Transverse colon (tissue), 4 donors: ENCODE measurements around the gene C1QB. TPM values are rescaled to one million over a fixed set of nuclear protein-coding genes. Genes with fewer than 3 reads are reported as not detected.

Source experiments
- DNase-seq: peaks from one replicate; pipeline ENCODE4 v3.0.0-alpha.2; 2019
- H3K27ac ChIP-seq, 4 donors: fragments of 200-600 bp; sonication (generic); 2 replicates each; pipeline ENCODE4 v1.5.1; 2016 to 2018; ENCODE audit warnings: inconsistent platforms in 4 of 4
- H3K27me3 ChIP-seq: fragments of 200-600 bp; sonication (generic); 2 replicates; pipeline ENCODE4 v1.5.1; 2017; ENCODE audit warnings: inconsistent platforms
- H3K36me3 ChIP-seq, 4 donors: fragments of 200-600 bp; sonication (generic); 2 replicates each; pipeline ENCODE4 v1.5.1; 2017 to 2019; ENCODE audit warnings: inconsistent platforms in 4 of 4
- H3K4me1 ChIP-seq, 4 donors: fragments of 200-600 bp; sonication (generic); 2 replicates each; pipeline ENCODE4 v1.5.1; 2017 to 2020; ENCODE audit warnings: inconsistent platforms in 4 of 4
- H3K4me3 ChIP-seq, 4 donors: fragments of 200-600 bp; sonication (generic); 1 replicate in 1 of 4; 2 replicates in 3 of 4; pipeline versions ENCODE4 v1.5.1 to v1.6.1; 2017 to 2019; ENCODE audit warnings: inconsistent platforms in 4 of 4
- H3K9me3 ChIP-seq, 2 donors: fragments of 200-600 bp; sonication (generic); 2 replicates each; pipeline ENCODE4 v1.5.1; 2017 to 2019; ENCODE audit warnings: inconsistent platforms in 2 of 2
- CTCF ChIP-seq, 5 experiments: fragments of 200-600 bp in 3 of 5; fragments of 450-650 bp in 2 of 5; sonication (generic) in 3 of 5; IDR thresholded peaks; 1 replicate in 2 of 5; 2 replicates in 3 of 5; pipeline ENCODE4 v1.5.1; 2016 to 2017; ENCODE audit warnings: antibody characterized with exemption in 5 of 5, inconsistent platforms in 3 of 5, mild to moderate bottlenecking in 2 of 5, moderate library complexity in 1 of 5
- EP300 ChIP-seq: sonication (generic); formaldehyde crosslinking; IDR thresholded peaks from one replicate; pipeline ENCODE4 v1.6.1; 2017; ENCODE audit warnings: antibody characterized with exemption, low read depth
- POLR2A ChIP-seq: fragments of 450-650 bp; IDR thresholded peaks from one replicate; pipeline ENCODE4 v1.6.1; 2016; ENCODE audit warnings: antibody characterized with exemption, mild to moderate bottlenecking, moderate library complexity
- POLR2AphosphoS5 ChIP-seq, 3 donors: sonication (generic); formaldehyde crosslinking; IDR thresholded peaks; one replicate each; pipeline ENCODE4 v1.6.1; 2016; ENCODE audit warnings: antibody characterized with exemption in 3 of 3
- WGBS, 2 donors: methylation state at CpG; one replicate each; pipeline ENCODE4 v1.1.5; 2018; ENCODE audit warnings: low coverage in 1 of 2; 5-methylcytosine and 5-hydroxymethylcytosine counted together
- in situ Hi-C, 4 donors: fragments of 200-750 bp; cut with MboI; loops; one replicate each; pipeline versions ENCODE4 v1.15.0 to v1.15.1; 2017; ENCODE audit warnings: low sequenced_read_pairs in 3 of 4, low pct_ligation_motif_present in 1 of 4, low pct_unique_long_range_greater_than_20kb in 1 of 4
- intact Hi-C: fragments of 100-400 bp; cut with DNase I; formaldehyde crosslinking; loops from one replicate; pipeline ENCODE4 v1.15.1; 2023; ENCODE audit warnings: low total_unique reads
- total RNA-seq, 4 donors: library from RNA; depleted of rRNA; stranded (reverse); fragments of >200 nt; gene quantifications; one replicate each; pipeline ENCODE4 v1.1.0, GENCODE V29; 2016

C1QB gene
- 100 to 1,000 TPM in 3 of 4 donors, 10 to 100 TPM in 1; 62.9 to 163 (median 118) TPM for total RNA-seq

GRCh38 chr1:22652881-22653316 is at the start of gene C1QB:
TSS of gene C1QB (plus strand) at chr1:22653236. CDS start at chr1:22659463, 6,227 bp downstream.
- Histone ChIP-seq H3K27ac (peak within 1 kb of the TSS; percentile 10 to 41 (median 32)), H3K4me1 (no peaks in the 10 kb centered on the region), H3K27me3 (peaks cover 28% of the 10 kb centered on the region), H3K9me3 (no peaks in the 10 kb centered on the region), H3K36me3 (no peaks in the 10 kb centered on the region), H3K4me3 (peak within 1 kb of the TSS in 2 of 4 donors; percentile 4 to 22)
- intact Hi-C loops = no loop called here
- peak; percentile 48 for DNase-seq
- in situ Hi-C loops = no loop called here
- TF ChIP-seq POLR2A = peak; percentile 48
- TF ChIP-seq EP300 = no peak
- peak in 1 of 3 donors; percentile 57 for TF ChIP-seq POLR2AphosphoS5 (IDR thresholded peaks at IDR 0.05)
- TF ChIP-seq CTCF (IDR thresholded peaks at IDR 0.05) = no peak
- 77% methylated on average over 13 of the region's 13 CpGs; no CpG with 5 or more reads in 1 of the 2 donors for WGBS, 2 donors

GRCh38 chr1:22606161-22606560 is 46.9 kb upstream of the C1QB start:
- Histone ChIP-seq H3K4me3 (no peak overlapping the region), H3K9me3 (no peaks in the 10 kb centered on the region), H3K36me3 (no peaks in the 10 kb centered on the region), H3K4me1 (no peaks in the 10 kb centered on the region), H3K27ac (no peak overlapping the region), H3K27me3 (peaks cover 88% of the 10 kb centered on the region)
- in situ Hi-C loops = no loop called here
- 39 to 73% methylated on average over 2 to 4 of the region's 4 CpGs for WGBS, 2 donors
- DNase-seq = no peak
- intact Hi-C loops = no loop called here
- TF ChIP-seq CTCF (IDR thresholded peaks at IDR 0.05) (no peak), POLR2A (no peak), POLR2AphosphoS5 (IDR thresholded peaks at IDR 0.05) (no peak), EP300 (no peak)

- TF ChIP-seq POLR2A = no peak
- no peak for TF ChIP-seq EP300
- no peak for TF ChIP-seq POLR2AphosphoS5 (IDR thresholded peaks at IDR 0.05)
- TF ChIP-seq CTCF (IDR thresholded peaks at IDR 0.05) = no peak
- Histone ChIP-seq H3K4me3 (no peak overlapping the region), H3K36me3 (no peaks in the 10 kb centered on the region), H3K9me3 (no peaks in the 10 kb centered on the region), H3K27me3 (peaks cover 88% of the 10 kb centered on the region), H3K27ac (no peak overlapping the region), H3K4me1 (no peaks in the 10 kb centered on the region)
- in situ Hi-C loops = no loop called here
- DNase-seq = no peak
- intact Hi-C loops = no loop called here
- WGBS, 2 donors = 15 to 31% methylated on average over 5 to 10 of the region's 10 CpGs
These were observed 45.9 kb upstream of the C1QB start for GRCh38 chr1:22607154-22607553.

- Histone ChIP-seq H3K9me3 (no peaks in the 10 kb centered on the region), H3K36me3 (no peaks in the 10 kb centered on the region), H3K27ac (no peak overlapping the region), H3K27me3 (peaks cover 76% of the 10 kb centered on the region), H3K4me3 (no peak overlapping the region), H3K4me1 (no peaks in the 10 kb centered on the region)
- in situ Hi-C loops (no loop called here), intact Hi-C loops (no loop called here)
- DNase-seq = no peak
- TF ChIP-seq EP300 (no peak), POLR2AphosphoS5 (IDR thresholded peaks at IDR 0.05) (no peak), POLR2A (no peak), CTCF (IDR thresholded peaks at IDR 0.05) (no peak)
- 60% methylated on average over 3 of the region's 3 CpGs; no CpG with 5 or more reads in 1 of the 2 donors for WGBS, 2 donors
These were observed 44.7 kb upstream of the C1QB start for GRCh38 chr1:22608361-22608760.
